NCI-H2196 treated with DMSO at 0.1 percent for 48 hours (cell line): ENCODE results near the gene IGFBP7.
"Not testable (repeated sequence)": the region's sequence is repeated elsewhere in the genome, so short reads cannot be mapped to it uniquely, and the experiment has no call there.

Experiments
- DNase-seq: peaks from one replicate; lab custom pipeline; 2025; ENCODE audit not compliant: unreplicated experiment; lab: John Stamatoyannopoulos, UW

Gene IGFBP7

DNA sequence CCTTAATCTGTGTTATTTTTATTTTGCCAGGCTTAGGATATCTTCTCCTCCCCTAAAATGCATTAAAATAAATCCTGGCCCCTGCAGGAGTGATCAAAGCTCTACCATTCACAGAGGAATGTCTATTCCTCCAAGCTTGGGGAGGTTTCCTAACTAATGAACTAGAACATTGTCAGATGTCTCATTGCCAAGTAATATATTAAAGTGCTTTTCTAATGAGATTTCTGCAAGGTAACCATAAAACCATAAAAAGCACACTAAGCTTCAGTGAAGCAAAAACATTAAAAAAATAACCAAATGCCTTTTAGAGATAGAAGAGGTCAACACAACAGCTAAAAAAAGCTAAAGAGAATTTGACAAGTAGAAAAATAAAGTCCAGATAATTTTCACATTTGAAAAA is 34.8 kb downstream of the IGFBP7 start:
- no peak for DNase-seq

DNA sequence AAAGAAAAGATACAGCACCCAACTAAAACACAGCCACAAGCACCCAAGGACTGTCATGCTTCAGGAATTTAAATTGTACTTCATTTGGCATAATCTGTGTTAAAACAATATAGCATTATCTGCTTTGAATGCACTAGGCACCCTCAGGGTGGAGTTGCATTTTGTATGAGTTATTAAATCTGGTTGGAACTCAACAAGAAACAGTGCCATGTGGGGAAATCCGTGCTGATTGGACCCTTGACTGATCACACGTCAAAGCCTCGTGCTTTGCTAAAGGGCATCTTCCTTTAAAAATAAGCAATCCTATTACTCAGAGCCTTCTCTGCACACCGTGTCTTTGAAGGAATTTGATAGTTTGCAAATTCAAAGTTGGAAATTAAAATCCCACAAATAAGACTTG is 35.4 kb downstream of the IGFBP7 start:
- DNase-seq = no peak

DNA sequence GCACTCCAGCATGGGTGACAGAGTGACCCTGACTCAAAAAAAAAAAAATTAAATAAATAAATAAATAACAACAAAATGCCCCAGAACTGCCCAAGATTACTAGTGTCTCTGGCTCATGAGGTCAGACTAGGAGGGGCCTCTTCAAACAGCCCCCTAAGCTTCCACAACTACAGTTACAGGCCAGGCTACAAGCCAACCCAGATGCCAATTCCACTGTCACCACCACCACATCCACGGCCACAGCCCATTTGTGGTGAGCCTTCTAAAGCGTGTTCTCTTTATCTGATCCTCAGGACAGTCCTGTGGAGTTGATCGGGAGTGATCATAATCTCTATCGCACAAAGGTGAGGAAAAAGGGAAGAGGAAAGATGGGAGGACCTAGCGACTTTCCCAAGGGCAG is 36.6 kb downstream of the IGFBP7 start:
- DNase-seq = no peak

DNA sequence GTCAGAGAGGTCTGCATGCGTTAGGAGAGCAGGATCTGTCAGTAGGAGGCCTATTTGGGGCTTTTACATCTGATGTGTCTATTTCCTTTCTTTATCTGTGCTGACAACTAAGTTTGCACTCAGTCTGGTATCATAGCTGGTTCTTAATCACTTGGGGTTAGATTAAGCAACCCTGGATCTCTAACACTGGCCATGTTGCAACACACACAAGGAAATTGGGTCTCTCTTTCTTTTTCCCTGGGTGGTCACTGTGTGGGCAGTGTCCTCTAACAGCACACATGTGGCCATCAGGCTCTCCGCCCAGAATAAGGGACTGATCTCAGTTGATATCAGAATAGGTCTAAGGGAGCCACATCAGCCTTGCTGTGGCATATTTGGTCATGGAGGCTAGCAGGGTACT is 38.9 kb downstream of the IGFBP7 start:
- no peak for DNase-seq

DNA sequence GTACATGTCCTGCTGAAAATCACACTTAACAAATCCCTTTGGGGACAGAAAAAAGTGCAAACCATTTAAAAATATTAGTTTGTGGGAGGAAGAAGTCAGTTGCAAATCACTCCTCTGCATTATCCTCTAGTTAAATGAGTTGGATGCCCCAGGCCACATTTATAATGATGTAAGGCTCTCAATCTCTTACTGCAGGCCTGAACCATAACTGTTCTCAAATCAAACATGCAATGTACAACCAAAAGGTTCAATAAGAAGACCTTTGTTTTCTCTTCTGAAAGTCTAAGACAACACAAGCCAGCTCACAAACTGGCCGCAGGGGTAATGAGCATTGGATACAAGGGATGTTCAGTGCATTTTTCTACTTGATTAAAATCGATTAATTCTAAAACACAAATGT is 39.7 kb downstream of the IGFBP7 start:
- DNase-seq = no peak

DNA sequence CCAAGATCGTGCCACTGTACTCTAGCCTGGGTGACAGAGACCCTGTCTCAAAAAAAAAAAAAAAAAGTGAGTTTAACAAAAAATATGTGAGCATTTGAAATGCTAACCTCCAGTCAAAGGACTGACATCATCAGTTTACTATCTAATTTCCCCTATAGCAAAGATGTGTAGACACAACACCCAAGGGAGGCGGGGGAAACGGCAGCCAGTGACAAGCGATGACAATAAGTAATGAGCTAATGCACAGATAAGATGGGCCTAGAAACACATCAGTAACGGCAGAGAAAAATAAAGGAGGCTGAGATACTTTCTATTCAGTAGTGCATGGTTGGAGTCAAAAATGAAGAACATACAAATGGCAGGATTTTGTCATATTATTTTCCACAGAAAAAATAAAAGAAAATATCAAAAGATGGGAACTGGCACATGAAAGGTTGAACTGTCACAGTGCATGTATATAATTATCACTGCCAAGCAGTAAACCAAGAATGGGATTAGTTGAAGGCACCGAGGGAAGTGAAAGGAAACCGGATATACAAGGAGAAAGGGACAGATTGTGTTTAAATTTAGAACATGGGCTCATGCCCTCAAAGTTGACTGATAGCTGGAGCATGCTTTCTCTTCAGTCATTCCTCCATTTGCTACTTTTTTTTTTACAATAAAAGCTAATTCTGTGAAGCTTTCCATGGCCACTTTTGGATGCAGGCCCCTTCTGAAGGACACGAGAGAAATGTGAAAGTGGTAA is 41.8 kb downstream of the IGFBP7 start:
- DNase-seq = no peak

DNA sequence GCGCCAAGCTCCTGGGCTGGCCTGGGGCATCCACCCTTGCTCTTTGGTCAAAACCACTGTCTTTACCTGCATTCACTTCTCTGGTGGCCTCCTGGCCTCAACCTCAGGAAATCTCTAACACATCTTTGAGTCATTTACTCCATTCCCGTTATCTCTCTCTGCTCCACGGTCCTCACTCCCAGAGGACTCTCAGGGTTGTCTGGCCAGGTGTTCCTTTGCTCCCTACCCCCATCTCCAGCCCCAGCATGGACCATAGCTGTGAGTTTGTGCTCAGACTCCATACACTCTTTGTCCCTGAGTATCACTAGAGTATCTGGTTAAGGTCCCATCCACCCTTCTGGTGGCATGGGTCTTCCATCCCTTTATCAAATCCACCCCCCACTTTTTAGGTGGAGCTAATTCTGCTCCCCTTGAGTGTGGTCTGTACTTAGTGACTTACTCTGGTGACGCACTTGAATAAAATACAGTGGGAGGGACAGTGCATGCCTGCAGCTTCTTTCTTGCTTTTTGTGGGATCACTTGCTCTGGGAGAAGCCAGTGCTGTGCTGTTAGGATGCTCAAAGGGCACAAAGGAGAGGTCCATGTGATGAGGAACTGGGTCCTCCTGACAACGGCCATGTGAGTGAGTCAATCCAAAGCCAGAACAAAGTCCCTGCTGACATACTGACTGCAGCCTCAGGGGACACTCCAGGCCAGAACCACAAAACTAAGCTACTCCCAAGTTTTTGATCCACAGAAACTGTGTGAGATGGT is 44.3 kb downstream of the IGFBP7 start:
- DNase-seq = no peak

DNA sequence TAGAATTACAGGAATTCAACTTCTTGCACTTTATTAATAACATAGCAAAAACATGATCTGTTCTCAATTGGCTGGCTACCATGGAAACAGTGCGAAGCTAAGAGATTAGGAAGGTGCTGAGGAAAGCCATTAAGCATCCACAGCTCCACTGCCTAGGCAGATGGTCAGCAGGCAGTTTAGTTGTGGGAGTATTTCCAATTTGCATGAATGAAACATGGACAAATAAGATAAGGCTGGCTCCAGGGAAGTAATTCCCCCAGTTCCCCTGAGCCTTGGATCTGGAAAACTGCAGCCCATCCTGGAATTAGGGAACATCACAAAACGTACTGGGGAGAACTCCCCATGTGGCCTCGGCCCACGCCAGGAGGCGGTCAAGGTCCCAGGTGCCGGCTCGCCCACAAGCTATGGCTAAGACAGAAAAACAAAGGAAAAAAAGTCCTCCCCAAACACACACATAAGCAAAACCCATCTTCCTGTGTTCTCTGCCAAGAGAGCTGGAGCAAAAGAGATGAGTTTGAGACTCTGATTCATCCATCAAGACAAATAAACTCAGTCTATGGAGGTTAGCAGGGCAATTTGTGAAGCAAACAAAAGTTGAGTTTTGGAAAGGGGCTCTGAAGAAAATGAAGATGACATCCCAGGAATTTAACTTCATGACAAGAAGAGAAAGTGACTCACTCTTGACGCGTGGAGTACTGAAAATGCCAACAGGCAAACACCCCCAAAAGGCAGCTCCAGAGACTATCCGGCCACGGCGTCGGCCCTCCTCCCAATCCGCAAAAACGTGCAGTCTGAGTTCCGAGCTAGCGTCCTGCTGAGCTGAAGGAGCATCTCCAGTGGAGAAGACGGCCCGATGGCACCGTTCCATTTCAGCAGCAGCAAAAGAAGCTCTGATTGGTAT is 45.1 kb downstream of the IGFBP7 start:
- no peak for DNase-seq

DNA sequence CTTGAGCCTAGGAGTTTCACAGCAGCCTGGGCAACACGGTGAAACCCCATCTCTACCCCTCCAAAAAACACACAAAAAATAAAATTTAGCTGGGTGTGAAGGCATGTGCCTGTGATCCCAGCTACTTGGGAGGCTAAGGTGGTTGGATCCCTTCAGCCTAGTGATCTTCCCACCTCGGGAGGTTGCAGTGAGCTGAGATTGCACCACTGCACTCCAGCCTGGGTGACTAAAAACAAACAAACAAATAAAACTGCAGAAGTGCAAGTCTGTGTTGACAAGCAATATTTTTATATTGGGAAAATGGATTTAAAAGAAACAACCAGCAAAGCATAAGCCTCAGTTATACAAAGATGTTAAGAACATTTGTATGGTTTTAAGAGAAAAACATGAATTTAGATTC is 46.1 kb downstream of the IGFBP7 start:
- no peak for DNase-seq

DNA sequence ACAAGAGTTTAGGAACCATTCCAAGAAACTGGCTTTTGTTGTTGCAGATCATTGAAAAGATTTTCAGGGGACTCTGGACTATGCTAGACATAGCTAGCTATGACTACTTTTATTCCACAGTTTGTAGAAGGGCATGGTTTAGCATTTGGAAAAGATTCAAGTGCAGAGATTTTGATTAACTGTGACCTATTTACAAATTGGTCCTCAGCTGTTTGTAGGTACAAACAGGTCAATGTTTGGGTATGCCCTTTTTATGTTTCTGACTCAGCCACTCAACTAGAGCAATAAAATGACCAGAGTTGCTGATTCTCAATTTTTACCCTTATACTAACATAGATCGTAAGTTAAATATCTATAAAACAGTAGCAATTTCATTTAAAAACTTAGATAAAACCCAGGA is 46.7 kb downstream of the IGFBP7 start:
- DNase-seq = no peak

DNA sequence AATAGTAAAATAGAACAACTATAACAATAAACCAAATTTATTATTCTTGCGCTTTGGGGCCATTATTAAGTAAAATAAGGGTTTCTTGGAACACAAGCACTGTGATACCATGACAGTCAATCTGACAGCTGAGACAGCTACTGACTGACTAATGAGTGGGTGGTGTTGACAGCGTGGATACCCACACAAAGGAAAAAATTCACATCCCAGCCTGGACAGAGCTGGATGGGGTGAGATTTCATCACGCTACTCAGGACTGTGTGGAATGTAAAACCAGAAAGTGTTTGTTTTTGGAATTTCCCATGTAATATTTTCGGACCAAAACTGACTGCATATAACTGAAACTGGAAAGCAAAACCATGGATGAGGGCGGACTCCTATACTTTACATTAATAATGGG is 48.8 kb downstream of the IGFBP7 start:
- no peak for DNase-seq

DNA sequence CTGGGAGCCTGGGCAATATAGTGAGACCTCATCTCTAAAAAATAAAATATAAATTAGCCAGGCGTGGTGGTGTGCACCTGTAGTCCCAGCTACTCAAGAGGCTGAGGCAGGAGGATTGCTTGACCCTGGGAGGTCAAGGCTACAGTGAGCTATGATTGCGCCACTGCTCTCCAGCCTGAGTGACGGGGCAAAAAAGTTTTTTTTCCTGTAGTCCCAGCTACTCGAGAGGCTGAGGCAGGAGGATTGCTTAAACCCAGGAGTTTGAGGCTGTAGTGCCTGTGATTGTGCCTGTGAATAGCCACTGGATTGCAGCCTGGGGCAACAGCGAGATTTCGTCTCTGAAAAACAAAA is 49.5 kb downstream of the IGFBP7 start:
- DNase-seq = not testable (repeated sequence)

DNA sequence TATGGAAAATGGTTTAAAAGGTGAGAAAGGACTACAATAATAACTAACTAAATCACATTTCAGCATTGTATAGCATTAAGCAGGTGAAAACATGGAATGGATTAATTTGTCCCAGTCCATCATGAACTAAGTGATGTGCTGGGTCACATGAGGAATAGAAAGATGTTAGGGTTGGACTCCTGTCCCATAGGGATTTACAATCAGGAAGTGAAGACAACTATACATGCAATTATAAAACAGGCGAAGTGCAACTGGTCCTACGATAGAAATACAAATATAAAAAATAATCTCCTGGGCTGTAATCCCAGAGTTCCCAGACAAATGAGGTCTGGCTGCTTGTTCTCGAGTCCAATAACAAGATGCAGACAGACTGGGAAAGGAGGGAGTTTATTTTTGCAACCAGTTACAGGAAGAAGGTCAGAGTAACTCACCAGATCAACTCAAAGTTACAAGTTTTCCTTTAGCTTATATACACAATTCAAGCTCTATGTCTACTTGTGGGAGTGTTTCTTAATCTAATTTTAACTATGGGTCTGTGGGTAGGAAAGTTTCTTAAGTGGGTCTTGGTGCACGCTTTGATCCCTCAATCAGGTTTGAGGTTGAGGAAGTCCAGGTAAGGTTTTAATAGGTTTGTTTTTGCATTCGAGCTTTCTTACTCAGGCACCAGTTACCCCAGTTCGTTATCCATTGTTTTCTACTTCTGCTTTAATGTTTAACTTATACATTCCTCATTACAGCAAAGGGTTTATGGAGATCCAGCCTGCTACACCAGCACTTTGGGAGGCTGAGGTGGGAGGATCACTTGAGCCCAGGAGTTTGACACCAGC is 50.1 kb downstream of the IGFBP7 start:
- DNase-seq = no peak

DNA sequence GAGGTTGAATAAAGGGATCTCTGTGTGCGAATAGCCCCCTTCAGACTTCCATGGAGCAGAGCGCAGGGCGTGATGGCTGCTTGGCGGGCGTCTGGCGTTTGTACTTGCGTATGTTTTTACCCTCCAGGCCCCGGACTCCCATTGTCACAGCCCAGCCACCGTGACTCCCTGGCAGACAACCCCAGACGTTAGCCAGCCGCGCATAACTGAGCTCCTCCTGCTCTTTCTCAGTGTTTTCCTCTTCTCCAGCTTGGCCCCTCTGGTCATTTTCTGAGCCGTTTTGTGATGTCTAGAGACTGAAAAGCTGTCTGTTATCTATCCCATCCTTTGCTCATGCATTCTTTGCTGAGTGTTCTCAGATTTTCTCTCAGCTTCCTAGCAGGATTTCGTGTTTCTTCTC is 54.3 kb downstream of the IGFBP7 start:
- no peak for DNase-seq

DNA sequence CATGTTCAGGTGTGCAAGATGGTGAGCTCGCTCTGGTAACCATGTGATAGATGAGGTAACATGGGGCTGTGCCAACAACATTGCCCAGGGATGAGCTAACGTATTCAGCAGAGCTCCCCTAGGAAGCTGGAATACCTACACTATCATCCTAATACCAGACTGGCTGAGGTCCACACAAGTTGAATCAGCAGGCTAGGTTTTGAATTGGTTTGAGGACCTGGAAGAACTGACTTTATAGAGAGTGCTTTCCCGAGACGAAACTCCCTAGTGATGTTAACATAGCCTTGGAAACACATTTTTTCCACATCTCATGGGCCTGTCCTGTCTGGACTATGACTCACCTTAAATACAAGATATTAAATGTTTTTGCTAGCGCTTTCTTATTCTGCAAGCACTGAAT is 56.7 kb downstream of the IGFBP7 start:
- DNase-seq = no peak

DNA sequence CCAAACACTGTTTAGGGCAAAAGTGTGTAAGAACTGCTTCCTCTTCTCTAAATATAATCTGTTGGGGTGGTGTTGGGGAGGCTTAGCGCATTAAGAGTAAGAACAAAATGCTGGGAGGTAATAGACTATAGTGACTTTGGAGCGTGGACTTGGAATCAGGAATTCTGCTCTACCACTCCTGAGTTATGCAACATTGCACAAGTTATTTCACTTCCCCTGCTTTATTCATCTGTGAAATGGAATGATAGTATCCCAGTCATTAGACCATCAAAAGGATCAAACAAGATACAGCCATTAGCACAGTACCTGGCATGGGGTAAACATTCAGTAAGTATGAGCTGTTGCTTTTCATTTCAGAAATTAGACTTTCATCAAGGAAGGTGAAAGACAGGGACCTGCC is 58.7 kb downstream of the IGFBP7 start:
- no peak for DNase-seq

DNA sequence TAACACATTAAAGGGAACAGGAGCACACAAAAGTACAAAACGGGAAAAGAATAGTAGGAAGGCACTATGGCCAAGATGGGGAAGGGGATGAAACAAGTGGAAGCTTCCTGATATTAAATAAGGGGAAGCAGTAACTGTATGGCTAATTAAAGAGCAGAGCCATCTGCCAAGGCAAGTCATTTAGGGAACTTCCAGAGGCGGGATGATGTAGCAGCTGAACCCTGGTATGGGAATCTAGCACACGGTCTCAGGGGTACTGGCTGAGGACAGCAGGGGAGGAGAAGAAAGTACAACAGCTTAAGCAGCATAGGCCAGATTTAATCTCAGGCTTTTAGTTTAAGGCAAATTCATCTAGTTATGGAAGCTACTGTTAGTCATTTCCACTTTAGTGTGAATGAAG is 59.1 kb downstream of the IGFBP7 start:
- no peak for DNase-seq

DNA sequence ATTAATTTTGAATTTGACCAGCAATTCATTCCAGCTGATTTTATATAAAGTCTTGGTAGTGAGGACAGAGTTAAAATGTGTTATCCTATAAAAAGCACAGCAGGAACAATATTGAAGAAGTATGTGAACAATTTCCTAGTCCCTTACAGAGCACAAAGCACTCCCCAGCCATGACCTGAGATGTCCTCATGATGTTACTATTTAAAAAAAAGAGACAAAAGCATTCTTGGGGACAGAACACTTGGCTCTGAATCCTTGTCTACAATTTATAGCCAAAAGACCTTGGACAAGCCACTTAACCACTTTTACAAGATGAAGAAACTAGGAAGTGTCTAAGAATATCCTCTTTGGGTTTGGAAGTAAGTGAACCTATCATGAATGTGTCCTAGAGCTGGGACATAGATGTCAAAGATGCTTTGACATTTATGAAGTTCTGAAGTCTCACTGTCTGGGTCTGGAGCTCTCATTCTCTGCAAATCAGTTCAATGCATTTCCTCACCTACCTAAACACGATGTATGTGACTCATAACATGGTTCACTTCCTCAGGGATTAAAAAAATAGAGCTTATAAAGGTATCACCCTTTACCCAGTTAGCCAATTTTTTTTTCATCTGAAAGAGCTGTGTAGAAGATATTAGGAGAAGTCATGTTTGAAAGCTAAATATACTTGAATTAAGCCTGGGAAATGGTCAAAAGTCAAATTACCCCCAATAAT is 61.4 kb downstream of the IGFBP7 start:
- DNase-seq = no peak

DNA sequence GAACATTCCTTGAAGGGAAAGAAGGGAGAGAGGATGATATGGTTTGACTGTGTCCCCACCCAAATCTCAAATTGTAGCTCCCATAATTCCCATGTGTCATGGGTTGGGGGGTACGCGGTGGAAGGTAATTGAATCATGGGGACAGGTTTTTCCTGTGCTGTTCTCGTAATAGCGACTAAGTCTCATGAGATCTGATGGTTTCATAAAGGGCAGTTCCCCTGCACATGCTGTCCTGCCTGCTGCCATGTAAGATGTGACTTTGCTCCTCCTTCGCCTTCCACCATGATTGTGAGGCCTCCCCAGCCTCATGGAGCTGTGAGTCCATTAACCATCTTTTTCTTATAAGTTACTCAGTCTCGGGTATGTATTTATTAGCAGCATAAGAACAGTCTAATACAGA is 63.1 kb downstream of the IGFBP7 start:
- DNase-seq = not testable (repeated sequence)

DNA sequence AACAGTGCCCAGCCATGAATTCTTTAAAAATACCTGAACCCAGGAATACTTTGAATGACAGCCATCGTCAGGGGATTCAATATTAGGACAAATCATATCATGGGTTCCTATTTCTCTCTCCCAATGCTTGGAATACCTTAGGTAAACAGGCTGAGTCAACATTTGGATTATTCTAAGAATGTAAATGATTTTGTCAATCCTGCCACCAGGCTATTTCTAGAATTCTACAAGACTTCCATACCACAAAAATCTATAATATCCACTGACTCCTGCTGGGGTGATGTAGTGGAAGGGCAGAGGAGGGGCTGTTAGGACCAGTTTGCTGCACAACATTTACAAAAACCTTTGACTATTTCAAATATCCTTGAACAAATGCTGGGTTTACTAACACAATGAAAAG is 65.2 kb downstream of the IGFBP7 start:
- DNase-seq = no peak
